AML-193 (cell line): ENCODE data around the gene PRF1.
"Not testable (repeated sequence)": the region's sequence is repeated elsewhere in the genome, so short reads cannot be mapped to it uniquely, and the experiment has no call there.

Source experiments
- DNase-seq, 2 experiments: peaks; one replicate each; lab custom pipeline; 2025; lab: John Stamatoyannopoulos, UW

Gene PRF1

DNA sequence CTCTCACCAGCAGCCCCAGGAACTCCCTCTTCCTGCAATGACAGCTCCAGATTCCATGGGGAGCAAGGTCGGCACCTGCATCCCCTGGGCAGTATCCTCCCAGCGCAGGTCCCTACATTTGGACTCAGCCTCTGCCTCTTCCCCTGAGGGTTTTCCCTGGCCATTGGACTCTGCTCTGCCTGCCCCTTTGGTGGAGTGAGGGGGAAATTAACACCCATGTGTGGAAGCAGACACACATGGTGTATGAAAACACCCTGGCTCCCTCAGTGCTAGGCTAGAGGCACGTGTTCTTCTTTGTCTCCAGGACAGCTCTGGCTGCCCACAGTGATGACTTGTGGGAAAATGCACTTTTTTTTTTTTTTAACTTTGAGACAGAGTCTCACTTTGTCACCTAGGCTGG, 8.4 kb downstream of the PRF1 start:
- no peak for DNase-seq

DNA sequence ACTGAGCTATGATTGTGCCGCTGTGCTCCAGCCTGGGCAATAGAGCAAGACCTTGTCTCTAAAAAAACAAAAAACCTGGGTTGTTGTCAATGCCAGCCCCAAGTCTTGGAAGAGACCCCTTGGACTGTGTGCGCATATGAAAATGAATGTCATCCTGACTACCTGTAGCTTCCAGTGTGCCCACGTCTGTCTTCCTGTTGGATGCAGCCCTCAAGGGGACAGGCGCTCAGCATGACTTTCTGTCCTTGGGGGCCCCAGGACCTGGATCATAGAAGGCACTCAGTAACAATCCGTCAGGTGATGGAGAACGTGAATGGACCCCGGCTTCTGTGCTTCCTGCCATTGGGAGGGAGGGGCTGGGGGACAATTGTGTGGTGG, 9.0 kb downstream of the PRF1 start:
- DNase-seq = no peak

DNA sequence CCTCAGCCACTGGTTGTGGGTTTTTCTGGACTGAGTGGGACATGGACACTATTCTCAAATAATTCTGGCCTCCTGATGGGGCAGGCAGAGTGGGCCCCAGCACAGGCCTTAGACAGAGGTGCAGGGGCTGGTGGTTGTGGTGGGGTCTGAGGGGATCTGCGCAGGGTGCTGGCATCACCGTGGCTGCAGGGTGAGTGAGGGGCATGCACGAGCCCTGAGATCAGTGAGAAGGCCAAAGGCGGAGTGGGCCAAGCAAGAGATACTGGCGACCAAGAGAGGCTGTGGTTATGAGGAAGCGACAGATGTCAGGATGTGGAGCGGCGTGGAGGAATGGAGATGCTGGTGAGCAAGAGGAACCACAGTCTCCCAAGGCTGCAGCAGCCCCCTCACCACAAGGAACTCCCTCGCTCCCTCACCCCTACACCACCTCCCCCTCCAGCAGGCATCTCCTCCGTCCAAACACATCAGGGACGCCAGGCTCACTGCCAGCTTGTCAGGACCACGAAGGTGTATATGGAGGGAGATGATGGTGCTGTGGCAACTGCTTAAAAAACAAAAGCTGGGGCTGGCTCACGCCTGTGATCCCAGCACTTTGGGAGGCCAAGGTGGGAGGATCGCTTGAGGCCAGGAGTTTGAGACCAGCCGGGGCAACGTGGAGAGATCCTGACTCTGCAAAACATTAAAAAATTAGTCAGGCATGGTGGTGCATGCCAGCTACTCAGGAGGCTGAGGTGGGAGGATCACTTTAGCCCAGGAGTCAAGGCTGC, 9.6 kb downstream of the PRF1 start:
- peak; percentile 75 to 79 for DNase-seq

DNA sequence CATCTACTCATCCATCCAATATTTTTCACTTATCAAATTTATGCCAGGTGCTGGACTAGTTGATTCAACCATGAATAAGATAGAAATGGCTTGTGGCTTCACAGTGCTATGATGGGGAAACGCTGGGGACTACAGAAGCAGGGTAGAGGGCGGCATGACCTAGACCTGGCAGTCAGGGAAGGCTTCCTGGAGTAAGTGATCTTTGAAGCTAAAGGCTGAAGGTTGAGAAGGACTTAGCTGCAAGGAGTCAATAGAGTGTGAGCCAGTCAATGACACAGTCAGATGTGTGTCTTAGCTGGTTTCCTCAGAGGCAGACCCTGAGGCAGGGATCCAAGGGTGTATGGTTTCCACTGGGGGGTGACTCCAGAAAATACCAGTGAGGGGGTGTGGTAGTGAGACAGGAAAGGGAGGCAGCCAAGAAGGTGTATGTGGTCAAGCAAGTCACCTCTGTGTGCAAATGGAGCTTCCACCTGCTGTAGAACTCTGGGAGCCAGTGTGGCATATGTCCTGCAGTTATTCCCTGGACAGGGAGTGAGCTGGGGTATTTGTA, 10.3 kb downstream of the PRF1 start:
- DNase-seq = no peak

DNA sequence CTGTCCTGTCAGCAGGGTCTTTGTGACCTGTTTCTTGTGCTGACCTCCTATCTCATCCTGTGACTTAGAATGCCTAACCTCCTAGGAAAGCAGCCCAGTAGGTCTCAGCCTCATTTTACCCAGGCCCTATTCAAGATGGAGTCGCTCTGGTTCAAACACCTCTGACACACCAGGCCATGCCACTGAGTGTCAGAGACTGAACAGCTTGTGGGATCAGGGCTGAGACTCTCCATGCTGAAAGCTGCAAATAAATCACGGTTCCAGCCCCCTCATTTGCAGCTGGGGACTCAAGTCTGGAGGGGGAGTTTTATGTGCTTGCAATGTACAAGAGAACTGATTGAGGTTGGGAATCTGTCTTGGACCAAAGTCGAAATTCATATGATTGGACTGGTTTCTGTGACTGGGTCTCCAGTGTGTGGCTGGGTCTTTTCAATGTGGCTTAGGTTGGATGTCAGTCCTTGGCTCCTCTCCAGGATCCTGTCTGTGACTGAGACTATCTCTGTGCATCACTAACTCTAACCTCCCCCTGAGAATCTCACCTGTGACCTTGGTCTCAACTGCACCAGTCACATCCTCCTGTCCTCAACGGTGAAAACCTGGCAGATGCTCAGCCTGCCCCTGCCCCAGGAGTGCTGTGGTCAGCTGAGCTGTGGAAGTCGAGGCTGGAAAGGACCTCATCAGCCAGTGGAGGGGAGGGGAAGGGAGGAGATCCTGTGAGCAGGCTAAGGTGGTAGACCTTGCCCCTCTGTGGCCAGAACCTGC, 11.7 kb downstream of the PRF1 start:
- DNase-seq = no peak

DNA sequence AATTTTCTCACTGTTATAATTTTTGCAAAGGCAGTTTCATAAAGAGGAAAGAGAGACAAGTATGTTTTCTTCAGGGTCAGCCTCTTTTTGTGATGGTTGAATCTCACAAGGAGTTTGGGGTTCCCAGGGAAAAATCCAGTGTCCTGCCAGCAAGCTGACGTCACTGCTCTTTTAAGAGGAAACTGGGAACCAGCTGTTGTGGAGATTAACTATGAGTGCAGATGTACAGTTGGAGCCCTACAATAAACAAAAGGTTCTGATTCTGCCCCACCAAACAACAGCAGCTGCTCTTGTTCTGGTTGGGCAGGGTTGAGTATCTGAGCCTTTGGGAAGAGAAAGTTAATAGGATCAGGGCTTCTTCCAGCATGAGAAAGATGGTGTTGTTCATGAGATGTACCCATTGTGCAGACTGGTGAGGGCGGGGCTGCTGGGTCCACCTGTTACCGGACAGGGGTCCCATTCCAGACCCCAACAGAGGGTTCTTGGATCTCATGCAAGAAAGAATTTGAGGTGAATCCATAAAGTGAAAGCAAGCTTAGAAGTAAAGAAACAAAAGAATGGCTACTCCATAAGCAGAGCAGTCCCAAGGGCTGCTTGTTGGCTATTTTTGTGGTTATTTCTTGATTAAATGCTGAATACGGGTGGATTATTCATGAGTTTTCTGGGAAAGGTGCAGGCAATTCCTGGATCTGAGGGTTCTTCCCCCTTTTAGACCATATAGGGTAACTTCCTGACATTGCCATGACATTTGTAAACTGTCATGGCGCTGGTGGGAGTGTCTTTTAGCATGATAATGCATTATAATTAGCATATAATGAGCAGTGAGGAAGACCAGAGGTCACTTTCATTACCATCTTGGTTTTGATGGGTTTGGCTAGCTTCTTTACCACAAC, 12.5 kb downstream of the PRF1 start:
- DNase-seq = no peak

DNA sequence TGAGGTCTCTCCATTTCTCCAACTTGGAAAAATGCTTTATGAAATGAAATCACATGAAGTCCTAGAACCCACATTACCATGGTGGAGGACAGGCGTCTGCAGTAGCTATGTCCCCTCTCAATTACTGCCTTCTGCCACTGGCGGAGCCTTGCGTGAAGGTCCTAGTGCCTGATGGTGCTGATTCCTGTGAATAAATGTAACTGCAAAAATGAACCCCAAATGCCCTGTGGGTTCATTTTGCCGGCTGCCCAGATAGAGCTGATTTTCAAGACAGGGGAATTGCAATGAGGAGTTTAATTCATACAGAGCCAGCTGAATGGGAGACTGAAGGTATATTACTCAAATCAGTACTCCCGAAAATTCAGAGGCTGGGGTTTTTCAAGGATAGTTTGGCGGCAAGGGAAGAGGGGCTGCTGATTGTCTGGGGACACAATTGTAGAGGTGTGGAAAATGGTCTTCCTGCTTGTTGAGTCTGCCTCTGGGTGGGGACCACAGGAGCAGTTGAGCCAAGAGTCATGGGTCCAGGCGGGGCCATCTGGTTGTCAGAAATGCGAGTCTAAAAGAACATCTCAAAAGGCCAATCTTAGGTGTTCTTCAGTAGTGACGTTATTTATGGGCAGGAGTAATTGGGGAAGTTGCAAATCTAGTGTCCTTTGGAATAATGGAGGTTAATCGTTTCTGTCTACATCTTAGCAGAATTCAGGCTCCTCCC, 13.5 kb downstream of the PRF1 start:
- DNase-seq = no peak

DNA sequence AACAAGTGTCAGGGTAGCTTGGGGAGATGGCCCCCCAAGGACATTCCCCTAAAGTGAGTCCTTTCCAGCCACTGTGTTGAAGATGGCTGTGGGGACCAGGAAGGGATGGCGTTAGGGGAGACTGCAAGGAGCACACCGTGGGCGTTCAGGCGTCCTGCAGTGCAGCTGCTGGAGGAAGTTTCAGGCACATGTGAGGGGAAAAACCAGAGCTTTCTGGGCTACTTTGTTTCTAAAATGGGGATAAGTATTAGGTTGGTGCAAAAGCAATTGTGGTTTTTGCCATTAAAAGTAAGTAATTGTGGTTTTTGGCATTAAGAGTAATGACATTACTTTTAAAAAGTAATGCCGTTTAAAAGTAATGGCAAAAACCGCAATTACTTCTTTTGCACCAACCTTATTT, 14.3 kb downstream of the PRF1 start:
- DNase-seq = no peak

DNA sequence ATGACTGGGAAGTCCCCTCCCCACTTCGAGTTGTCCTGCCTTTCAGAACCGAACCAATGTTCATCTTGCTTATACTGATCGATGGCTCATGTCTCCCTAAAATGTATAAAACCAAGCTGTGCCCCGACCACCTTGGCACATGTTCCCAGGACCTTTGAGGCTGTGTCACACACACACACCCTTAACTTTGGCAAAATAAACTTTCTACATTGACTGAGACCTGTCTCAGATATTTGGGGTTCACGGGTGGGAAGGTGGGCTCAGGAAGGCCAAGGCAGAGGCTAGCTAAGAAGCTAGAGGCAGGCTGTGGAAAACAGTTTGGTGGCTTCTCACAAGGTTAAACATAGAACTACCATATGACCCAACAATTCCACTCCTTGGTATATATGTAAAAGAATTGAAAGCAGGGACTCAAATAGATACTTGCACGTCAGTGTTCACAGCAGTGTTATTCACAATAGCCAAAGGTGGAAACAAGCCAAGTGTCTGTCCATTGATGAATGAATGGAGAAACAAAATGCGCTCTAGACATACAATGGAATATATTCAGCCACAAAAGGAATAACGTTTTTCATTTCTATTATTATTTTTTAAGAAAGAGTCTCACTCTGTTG, 15.4 kb downstream of the PRF1 start:
- no peak for DNase-seq

DNA sequence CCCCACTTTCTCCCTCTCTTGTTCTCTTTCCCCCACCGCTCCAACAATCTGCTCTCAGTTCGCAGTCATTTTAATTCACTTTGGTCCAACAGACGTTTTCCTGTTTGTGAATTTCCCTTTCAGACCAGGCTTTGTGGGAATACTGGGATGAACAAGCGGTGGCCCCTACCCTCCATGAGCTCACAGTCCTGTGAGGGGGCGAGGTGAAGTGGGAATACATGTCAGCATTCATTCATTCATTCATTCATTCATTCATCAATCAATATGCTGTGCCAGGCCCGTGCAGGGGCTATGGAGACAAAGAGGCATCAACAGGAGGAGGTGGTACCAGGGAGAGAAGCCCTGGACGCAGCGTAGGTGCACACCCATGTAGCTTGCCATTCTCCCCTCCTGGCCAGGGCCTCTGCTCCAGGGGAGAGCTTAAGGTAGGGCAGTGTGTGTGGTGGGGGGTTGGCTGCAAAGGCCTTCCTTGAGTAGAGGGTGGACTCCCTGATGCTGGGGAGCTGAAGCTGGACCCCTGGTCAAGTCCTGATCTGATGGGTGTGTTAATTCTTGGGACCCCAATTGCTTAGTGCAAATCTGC, 16.1 kb downstream of the PRF1 start:
- DNase-seq = no peak

DNA sequence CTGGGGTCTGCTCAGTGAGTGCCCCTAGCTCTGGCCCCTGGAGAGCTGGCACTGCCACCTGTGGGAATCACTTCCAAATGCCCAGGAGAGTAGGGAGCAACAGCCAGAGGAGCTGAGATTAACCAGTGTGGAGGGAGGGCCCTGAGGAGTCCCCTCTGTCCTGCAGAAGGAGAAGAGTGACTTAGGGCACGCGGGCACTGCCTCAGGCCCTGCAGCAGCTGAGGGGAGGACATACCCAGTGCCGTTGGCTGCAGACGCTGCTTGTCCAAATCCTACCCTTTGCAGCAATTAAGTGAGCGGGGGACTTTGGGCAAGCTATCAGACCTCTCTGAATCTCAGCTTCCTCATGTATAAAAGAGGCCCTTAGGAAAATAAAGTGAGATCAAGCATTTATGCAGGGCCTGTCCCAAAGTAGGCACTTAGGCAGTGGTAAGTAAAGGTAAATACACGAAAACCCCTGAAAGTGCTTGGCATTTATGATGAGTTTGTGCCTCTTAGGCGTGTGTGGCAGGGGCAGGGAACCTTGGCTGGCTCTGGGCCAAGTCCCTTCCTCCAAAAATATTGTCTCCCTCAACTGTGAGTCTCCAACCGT, 16.9 kb downstream of the PRF1 start:
- no peak for DNase-seq

DNA sequence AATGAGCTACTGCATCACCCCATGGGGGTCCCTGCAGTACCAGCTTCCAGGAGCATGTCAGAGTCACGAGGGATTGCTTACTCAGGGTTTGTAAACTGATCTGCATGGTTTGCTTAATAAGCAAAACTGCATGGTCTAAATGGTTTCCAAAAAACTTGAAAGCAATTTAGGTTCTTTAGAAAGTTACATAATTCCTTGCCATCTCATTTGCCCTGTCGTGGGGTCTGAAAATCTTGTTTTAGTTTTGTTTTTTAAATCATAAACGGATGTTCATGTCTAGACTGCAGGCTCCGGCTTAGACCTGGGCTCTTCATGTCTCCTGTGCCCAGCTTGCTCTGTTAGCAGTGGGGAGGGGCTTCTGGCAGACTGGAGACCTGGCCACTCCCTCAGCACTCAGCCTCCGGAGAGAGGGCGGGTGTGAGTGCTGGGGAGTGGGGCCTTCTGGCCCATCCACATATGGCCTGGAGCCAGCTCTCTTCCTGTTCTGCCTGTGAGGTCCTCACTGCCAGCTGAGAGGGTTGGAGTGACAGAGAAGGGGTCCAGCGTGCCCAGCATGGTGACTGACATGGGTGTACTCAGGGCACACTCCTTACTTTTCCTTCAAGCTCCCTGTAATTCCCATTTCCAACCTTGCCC, 17.5 kb downstream of the PRF1 start:
- DNase-seq = no peak

DNA sequence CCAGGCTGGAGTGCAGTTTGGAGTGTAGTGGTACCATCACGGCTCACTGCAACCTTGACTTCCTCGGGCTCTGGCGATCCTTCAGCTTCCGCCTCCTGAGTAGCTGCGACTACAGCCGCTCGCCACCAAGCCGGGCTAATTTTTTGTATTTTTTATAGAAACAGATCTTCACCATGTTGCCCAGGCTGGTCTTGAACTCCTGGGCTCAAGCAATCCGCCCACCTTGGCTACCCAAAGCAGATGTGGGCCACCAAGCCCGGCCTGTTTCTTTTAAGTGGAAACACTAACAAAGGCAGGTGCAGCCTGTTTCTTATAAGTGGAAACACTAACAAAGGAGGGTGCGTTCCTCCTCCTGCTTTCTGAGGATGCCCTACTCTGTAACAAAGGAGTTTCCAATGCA, 18.2 kb downstream of the PRF1 start:
- DNase-seq = no peak

DNA sequence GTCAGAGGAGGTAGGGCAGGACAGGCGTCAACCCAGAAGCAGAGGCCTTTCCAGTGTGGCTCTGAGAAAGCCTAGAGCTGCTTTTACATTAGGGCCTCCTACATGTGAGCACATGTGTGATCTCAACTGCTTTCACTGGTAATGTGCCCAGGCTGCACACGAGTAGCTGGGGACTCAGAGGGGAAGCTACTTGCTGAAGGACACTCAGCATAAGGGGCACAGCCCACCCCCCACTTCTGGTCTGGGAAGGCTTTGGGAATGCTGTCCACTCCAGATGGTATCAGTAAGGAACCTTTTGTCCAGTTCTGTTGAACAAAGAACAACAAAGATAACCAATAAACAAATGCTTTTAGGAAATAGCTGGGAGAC, 18.9 kb downstream of the PRF1 start:
- no peak for DNase-seq

DNA sequence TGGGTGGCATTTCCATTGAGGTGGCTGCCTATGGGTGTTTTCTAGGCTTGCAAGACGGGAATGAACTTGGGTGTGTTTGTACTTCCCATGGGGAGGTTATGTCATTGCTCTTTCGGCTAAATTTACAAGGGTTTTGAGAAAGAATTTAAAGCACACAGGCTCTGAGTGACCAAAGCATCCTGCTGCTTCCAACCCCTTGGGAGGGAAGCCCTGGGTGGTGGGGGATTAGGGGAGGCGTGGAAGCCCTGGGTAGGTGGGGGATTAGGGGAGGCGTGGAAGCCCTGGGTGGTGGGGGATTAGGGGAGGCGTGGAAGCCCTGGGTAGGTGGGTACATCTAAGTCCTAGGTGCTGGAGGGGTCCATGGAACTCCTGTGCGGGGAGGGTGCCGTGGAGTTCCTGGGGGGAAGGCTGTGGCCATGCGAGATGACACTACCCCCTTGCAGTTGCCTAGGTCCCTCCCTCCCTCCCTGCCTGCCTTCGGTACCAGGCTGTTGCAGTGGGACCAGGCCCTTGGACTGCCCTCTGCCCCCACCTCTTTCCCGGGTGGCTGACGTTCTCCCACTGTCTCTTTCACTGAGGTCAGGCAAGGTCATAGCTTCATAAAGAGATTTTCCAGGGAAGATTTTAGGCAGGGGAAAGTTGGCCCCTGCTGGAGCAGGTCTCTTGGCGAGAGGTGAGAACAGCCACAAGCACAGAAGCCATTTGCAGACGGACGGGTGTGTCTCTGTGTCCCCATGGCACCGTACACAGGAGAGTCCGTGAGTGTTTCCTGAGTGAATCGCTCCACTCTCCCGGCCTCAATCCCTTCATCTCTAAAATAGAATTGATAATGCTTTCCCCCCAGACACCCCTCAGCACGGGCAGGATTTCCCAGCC, 19.5 kb downstream of the PRF1 start:
- DNase-seq = no peak

DNA sequence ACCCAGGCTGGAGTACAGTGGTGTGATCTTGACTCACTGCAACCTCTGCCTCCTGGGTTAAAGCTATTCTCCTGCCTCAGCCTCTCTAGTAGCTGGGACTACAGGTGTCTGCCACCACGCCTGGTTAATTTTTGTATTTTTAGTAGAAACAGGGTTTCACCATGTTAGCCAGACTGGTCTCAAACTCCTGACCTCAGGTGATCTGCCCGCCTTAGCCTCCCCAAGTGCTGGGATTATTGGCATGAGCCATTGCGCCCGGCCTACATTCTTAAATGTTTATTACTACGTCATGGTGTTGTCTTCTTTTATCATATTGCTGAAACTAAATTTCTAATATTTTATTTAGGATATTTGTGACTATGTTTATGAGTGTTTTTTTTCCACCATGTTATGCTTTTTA, 21.4 kb downstream of the PRF1 start:
- DNase-seq = not testable (repeated sequence)

DNA sequence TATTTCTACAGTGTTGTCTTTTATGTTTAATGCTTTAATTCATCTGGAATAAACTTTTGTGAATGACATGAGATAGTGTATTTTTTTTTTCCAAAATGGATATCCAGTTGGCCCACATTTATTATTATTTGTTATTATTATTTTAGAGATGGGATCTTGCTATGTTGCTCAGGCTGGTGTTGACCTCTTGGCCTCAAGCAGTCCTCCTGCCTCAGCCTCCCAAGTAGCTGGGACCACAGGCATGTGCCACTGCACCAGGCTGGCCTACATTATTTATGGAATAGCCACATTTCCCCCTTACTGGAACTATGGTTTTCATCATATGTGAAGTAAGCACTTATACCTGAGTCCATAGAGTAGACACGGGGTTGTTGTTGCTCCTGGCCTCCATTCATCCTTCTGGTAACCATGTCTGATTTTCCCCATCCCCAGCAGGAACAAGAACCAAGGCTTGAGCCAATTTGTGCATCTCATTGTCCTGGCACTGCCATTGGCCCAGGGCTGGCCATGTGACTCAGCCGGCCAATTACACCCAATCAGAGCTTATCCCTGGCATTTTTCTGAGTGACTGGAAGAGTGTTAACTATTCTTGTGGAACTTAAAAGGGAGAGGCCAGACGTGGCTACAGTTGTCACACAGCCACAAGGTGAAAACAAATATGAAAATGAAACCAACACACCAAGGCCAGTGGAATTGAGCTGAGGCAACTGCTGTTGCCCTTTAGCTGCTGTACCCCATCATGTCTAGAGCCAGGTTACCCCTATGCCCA, 23.1 kb downstream of the PRF1 start:
- no peak for DNase-seq

DNA sequence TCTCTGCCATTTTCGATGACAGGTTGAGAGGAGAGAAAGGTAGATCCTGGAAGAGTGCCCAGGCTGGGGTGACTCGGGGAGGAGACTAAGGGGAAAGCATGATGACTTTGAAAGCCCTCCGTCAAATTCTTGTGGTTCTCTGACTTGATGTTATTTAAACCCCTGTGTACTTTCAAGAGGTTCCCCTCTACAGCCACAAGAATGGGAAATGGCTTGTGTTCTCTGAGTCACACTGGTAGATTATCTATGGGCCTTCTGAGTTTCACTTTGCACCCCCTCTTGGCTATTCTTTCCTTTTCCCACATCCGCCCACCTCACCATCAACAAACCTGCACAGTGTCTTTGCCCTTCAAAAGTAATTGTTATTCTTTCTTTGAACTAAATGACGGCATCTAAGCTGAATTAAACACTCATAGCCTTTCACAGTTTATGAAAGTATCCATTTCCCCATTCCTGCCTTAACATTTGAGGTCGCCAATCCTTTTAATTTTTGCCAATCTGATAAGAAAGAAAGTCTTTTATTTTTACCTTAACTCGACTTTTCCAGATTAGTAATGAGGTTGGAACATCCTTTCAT, 24.1 kb downstream of the PRF1 start:
- DNase-seq = peak in 1 of 2 experiments; percentile 12
